Measurements from ENCODE around the gene TTC7B. TPM values are rescaled to one million over a fixed set of nuclear protein-coding genes. Genes with fewer than 3 reads are reported as not detected.

TTC7B gene
- total and polyA plus RNA-seq, 9 of the 15 experiments (the other 6 are each of a cell fraction or from before 2014, with no cell fraction given), result 2.2 to 77.2 (median 36.7) TPM

DNA sequence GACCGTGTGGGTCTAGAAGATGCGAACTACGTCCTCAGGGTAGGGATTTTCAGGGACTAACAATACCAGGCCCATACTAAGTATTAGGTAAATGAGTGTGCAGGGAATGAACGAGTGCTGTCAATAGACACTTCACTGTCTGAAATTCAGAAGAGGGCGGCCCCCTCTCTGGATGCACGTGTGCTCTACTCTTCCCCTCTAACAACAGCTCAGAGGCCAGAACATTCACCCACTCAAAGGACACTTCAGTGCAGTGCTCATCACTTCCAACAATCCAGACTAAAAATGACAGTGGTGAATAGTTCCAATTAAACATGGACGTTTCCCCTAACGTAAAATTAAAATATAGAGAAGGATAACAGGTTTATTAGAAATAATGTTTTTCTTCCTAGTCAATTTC lies 219.5 kb downstream of the TTC7B start:
- no TSS peak for BruUV-seq (replicated peaks)
- in situ Hi-C loops (cut with MboI), result no loop called here
- no peaks in the 10 kb centered on the region for H3K9me3 ChIP-seq (replicated peaks; ENCODE audit: control insufficient read depth, insufficient read depth, low read depth, low read length)
- no peak overlapping the region for H3K4me2 ChIP-seq (ENCODE audit: insufficient read depth, low read length)
- no peaks in the 10 kb centered on the region for H3K27me3 ChIP-seq (ENCODE audit: control insufficient read depth in 2 of 2, insufficient read depth in 2 of 2, low read length in 2 of 2)
- intact Hi-C loops (cut with micrococcal nuclease), result no loop called here
- FAIRE-seq, result no peak
- ChIA-PET POLR2A (interaction anchor here (0.6 kb wide), 1 partner anchor 138 kb away, joined by 3 read pairs; no protein-coding TSS in a partner anchor), CTCF (ENCODE audit: low intra/inter-chr PET ratio) (no interaction called here)
- no peak overlapping the region for H2AFZ ChIP-seq (ENCODE audit: low read depth, low read length)
- no peak for ATAC-seq
- no peak for TF ChIP-seq RNF2 (IDR thresholded peaks at IDR 0.05)
- TF ChIP-seq, protein P1, sequence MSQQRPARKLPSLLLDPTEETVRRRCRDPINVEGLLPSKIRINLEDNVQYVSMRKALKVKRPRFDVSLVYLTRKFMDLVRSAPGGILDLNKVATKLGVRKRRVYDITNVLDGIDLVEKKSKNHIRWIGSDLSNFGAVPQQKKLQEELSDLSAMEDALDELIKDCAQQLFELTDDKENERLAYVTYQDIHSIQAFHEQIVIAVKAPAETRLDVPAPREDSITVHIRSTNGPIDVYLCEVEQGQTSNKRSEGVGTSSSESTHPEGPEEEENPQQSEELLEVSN (IDR thresholded peaks at IDR 0.05; ENCODE audit: borderline replicate concordance in 1 of 2, extremely low read depth in 1 of 2, insufficient read depth in 1 of 2, insufficient read length in 1 of 2, low read depth in 1 of 2, low read length in 1 of 2, poor library complexity in 1 of 2, severe bottlenecking in 1 of 2), result no peak
- no peak for TF ChIP-seq TEAD4 (IDR thresholded peaks at IDR 0.05; ENCODE audit: low read length)
- TF ChIP-seq TEAD4 (CRISPR knock-in tag; IDR thresholded peaks at IDR 0.05; ENCODE audit: borderline replicate concordance), result no peak
- no peak for TF ChIP-seq KLF10 (CRISPR knock-in tag; IDR thresholded peaks at IDR 0.05)
- H3K36me3 ChIP-seq (ENCODE audit: control insufficient read depth, insufficient read depth, low read length), result no peaks in the 10 kb centered on the region
- no peak overlapping the region for H3K27ac ChIP-seq (ENCODE audit: extremely low read depth, low read depth, low read length)
- peaks cover 0 to 6% of the 10 kb centered on the region in 2 experiments; a peak in 2 of 5 replicates for H3K4me1 ChIP-seq (replicated peaks in 1 of 2; ENCODE audit: control insufficient read depth in 2 of 2, insufficient read depth in 2 of 2, low read length in 2 of 2)
- H3K9ac ChIP-seq (ENCODE audit: insufficient read depth in 1 of 2, low read depth in 2 of 2, low read length in 2 of 2), result no peak overlapping the region
- H3K9me1 ChIP-seq (ENCODE audit: control insufficient read depth, insufficient read depth, low read length), result no peaks in the 10 kb centered on the region
- 82% methylated on average over 6 of the region's 8 CpGs for WGBS (ENCODE audit: insufficient coverage, low coverage, missing lambda C conversion rate)
- H3K4me3 ChIP-seq, result no peak overlapping the region
- no peaks in the 10 kb centered on the region for H4K20me1 ChIP-seq (replicated peaks; ENCODE audit: control insufficient read depth, insufficient read depth, low read length)
- no peaks in the 10 kb centered on the region for H3K79me2 ChIP-seq (ENCODE audit: control insufficient read depth, insufficient read depth, low read length)
- DNase-seq (ENCODE audit: extremely low read depth in 1 of 4, low spot score in 3 of 4), result no peak

Measured in K562 (cell line).